ENCODE results near the gene BIN2.
"Not testable (repeated sequence)": the region's sequence is repeated elsewhere in the genome, so short reads cannot be mapped to it uniquely, and the experiment has no call there.

Gene BIN2

GRCh38 chr12:51307655-51308593, 16.1 kb downstream of the BIN2 start:
- no peak for DNase-seq

GRCh38 chr12:51306507-51306906, 17.5 kb downstream of the BIN2 start:
- no peak for DNase-seq

- not testable (repeated sequence) for DNase-seq
These were observed 23.2 kb downstream of the BIN2 start for GRCh38 chr12:51300768-51301167.

- DNase-seq, result no peak
These were observed 28.3 kb downstream of the BIN2 start for GRCh38 chr12:51295651-51296050.

- not testable (repeated sequence) for DNase-seq
These were observed 29.9 kb downstream of the BIN2 start for GRCh38 chr12:51294097-51294496.

GRCh38 chr12:51293696-51294095, 30.3 kb downstream of the BIN2 start:
- no peak for DNase-seq

GRCh38 chr12:51291603-51292513, 32.1 kb downstream of the BIN2 start:
- DNase-seq, result peak; percentile 19

GRCh38 chr12:51285843-51286242, 38.1 kb downstream of the BIN2 start:
- no peak for DNase-seq

GRCh38 chr12:51281202-51281924, 42.6 kb downstream of the BIN2 start:
- no peak for DNase-seq

- DNase-seq, result no peak
These were observed 48.9 kb downstream of the BIN2 start for GRCh38 chr12:51275088-51275487.

- not testable (repeated sequence) for DNase-seq
These were observed 51.2 kb downstream of the BIN2 start for GRCh38 chr12:51272810-51273209.

- DNase-seq, result no peak
These were observed 52.9 kb downstream of the BIN2 start for GRCh38 chr12:51270951-51271518.

- no peak for DNase-seq
These were observed 53.7 kb downstream of the BIN2 start, which contains the start of gene SMAGP for GRCh38 chr12:51270067-51270950. Gene SMAGP, minus strand, starts transcription at chr12:51270415. Its CDS starts 1,137 bp downstream, at chr12:51269278.

GRCh38 chr12:51269174-51270066, 54.6 kb downstream of the BIN2 start:
- DNase-seq, result no peak

- DNase-seq, result no peak
These were observed 59.0 kb downstream of the BIN2 start for GRCh38 chr12:51265024-51265423.

- no peak for DNase-seq
These were observed 59.7 kb downstream of the BIN2 start for GRCh38 chr12:51264297-51264696.

- no peak for DNase-seq
These were observed 60.6 kb downstream of the BIN2 start for GRCh38 chr12:51263341-51263740.

- no peak for DNase-seq
These were observed 61.2 kb downstream of the BIN2 start for GRCh38 chr12:51262758-51263177.

GRCh38 chr12:51259600-51259999, 64.4 kb downstream of the BIN2 start:
- not testable (repeated sequence) for DNase-seq

GRCh38 chr12:51254536-51254935, 69.4 kb downstream of the BIN2 start:
- DNase-seq, result no peak

Measured in GDM1 (cell line).